ENCODE data around the gene TFEC. TPM values are rescaled to one million over a fixed set of nuclear protein-coding genes. Genes with fewer than 3 reads are reported as not detected.

Gene TFEC
- total RNA-seq, 1 donor from 2014 or later: 2.1 TPM

GRCh38 chr7:115997221-115997620, 33.3 kb downstream of the TFEC start:
- peaks cover 0 to 3% (median 0%) of the 10 kb centered on the region in 3 donors for H3K9me3 ChIP-seq (ENCODE audit: control insufficient read depth in 3 of 3, low read length in 3 of 3)
- no peaks in the 10 kb centered on the region for H3K36me3 ChIP-seq (ENCODE audit: control insufficient read depth in 3 of 3, insufficient read depth in 3 of 3, low read length in 3 of 3)
- H3K4me1 ChIP-seq (ENCODE audit: control insufficient read depth in 3 of 3, insufficient read depth in 3 of 3, low read length in 3 of 3): no peaks in the 10 kb centered on the region
- no peak overlapping the region for H3K27ac ChIP-seq (ENCODE audit: low read depth, low read length)
- no peaks in the 10 kb centered on the region for H3K27me3 ChIP-seq (ENCODE audit: control insufficient read depth in 3 of 3, insufficient read depth in 3 of 3, low read length in 3 of 3)
- H3K9ac ChIP-seq (ENCODE audit: low read depth in 1 of 3, low read length in 3 of 3): no peak overlapping the region
- no peak overlapping the region for H3K4me3 ChIP-seq (ENCODE audit: low read length in 3 of 3)

GRCh38 chr7:115995701-115996100, 34.9 kb downstream of the TFEC start:
- Histone ChIP-seq H3K36me3 (ENCODE audit: control insufficient read depth in 3 of 3, insufficient read depth in 3 of 3, low read length in 3 of 3) (no peaks in the 10 kb centered on the region), H3K9me3 (ENCODE audit: control insufficient read depth in 3 of 3, low read length in 3 of 3) (no peaks in the 10 kb centered on the region), H3K27me3 (ENCODE audit: control insufficient read depth in 3 of 3, insufficient read depth in 3 of 3, low read length in 3 of 3) (no peaks in the 10 kb centered on the region), H3K9ac (ENCODE audit: low read depth in 1 of 3, low read length in 3 of 3) (no peak overlapping the region), H3K4me1 (ENCODE audit: control insufficient read depth in 3 of 3, insufficient read depth in 3 of 3, low read length in 3 of 3) (no peaks in the 10 kb centered on the region), H3K27ac (ENCODE audit: low read depth, low read length) (no peak overlapping the region), H3K4me3 (ENCODE audit: low read length in 3 of 3) (no peak overlapping the region)

GRCh38 chr7:115988401-115988800, 42.2 kb downstream of the TFEC start:
- H3K4me1 ChIP-seq (ENCODE audit: control insufficient read depth in 3 of 3, insufficient read depth in 3 of 3, low read length in 3 of 3): no peaks in the 10 kb centered on the region
- H3K27me3 ChIP-seq (ENCODE audit: control insufficient read depth in 3 of 3, insufficient read depth in 3 of 3, low read length in 3 of 3): no peaks in the 10 kb centered on the region
- H3K27ac ChIP-seq (ENCODE audit: low read depth, low read length): no peak overlapping the region
- H3K9ac ChIP-seq (ENCODE audit: low read depth in 1 of 3, low read length in 3 of 3): no peak overlapping the region
- H3K9me3 ChIP-seq (ENCODE audit: control insufficient read depth in 3 of 3, low read length in 3 of 3): no peaks in the 10 kb centered on the region
- no peak overlapping the region for H3K4me3 ChIP-seq (ENCODE audit: low read length in 3 of 3)
- H3K36me3 ChIP-seq (ENCODE audit: control insufficient read depth in 3 of 3, insufficient read depth in 3 of 3, low read length in 3 of 3): no peaks in the 10 kb centered on the region

GRCh38 chr7:115987486-115987885, 43.1 kb downstream of the TFEC start:
- no peaks in the 10 kb centered on the region for H3K4me1 ChIP-seq (ENCODE audit: control insufficient read depth in 3 of 3, insufficient read depth in 3 of 3, low read length in 3 of 3)

GRCh38 chr7:115984105-115984504, 46.5 kb downstream of the TFEC start:
- Histone ChIP-seq H3K4me1 (ENCODE audit: control insufficient read depth in 3 of 3, insufficient read depth in 3 of 3, low read length in 3 of 3) (no peaks in the 10 kb centered on the region), H3K9me3 (ENCODE audit: control insufficient read depth in 3 of 3, low read length in 3 of 3) (no peaks in the 10 kb centered on the region), H3K36me3 (ENCODE audit: control insufficient read depth in 3 of 3, insufficient read depth in 3 of 3, low read length in 3 of 3) (no peaks in the 10 kb centered on the region), H3K27ac (ENCODE audit: low read depth, low read length) (no peak overlapping the region), H3K4me3 (ENCODE audit: low read length in 3 of 3) (no peak overlapping the region), H3K27me3 (ENCODE audit: control insufficient read depth in 3 of 3, insufficient read depth in 3 of 3, low read length in 3 of 3) (no peaks in the 10 kb centered on the region), H3K9ac (ENCODE audit: low read depth in 1 of 3, low read length in 3 of 3) (no peak overlapping the region)

More at GRCh38 chr7:115987486-115987885, 43.1 kb downstream of the TFEC start:
- Histone ChIP-seq H3K9me3 (ENCODE audit: control insufficient read depth in 3 of 3, low read length in 3 of 3) (no peaks in the 10 kb centered on the region), H3K36me3 (ENCODE audit: control insufficient read depth in 3 of 3, insufficient read depth in 3 of 3, low read length in 3 of 3) (no peaks in the 10 kb centered on the region), H3K4me3 (ENCODE audit: low read length in 3 of 3) (no peak overlapping the region), H3K27me3 (ENCODE audit: control insufficient read depth in 3 of 3, insufficient read depth in 3 of 3, low read length in 3 of 3) (no peaks in the 10 kb centered on the region), H3K27ac (ENCODE audit: low read depth, low read length) (no peak overlapping the region), H3K9ac (ENCODE audit: low read depth in 1 of 3, low read length in 3 of 3) (no peak overlapping the region)

- no peaks in the 10 kb centered on the region for H3K36me3 ChIP-seq (ENCODE audit: control insufficient read depth in 3 of 3, insufficient read depth in 3 of 3, low read length in 3 of 3)
- no peak overlapping the region for H3K4me3 ChIP-seq (ENCODE audit: low read length in 3 of 3)
- H3K27me3 ChIP-seq (ENCODE audit: control insufficient read depth in 3 of 3, insufficient read depth in 3 of 3, low read length in 3 of 3): no peaks in the 10 kb centered on the region
- H3K4me1 ChIP-seq (ENCODE audit: control insufficient read depth in 3 of 3, insufficient read depth in 3 of 3, low read length in 3 of 3): no peaks in the 10 kb centered on the region
- H3K9me3 ChIP-seq (ENCODE audit: control insufficient read depth in 3 of 3, low read length in 3 of 3): no peaks in the 10 kb centered on the region
- H3K27ac ChIP-seq (ENCODE audit: low read depth, low read length): no peak overlapping the region
- H3K9ac ChIP-seq (ENCODE audit: low read depth in 1 of 3, low read length in 3 of 3): no peak overlapping the region
Measured at GRCh38 chr7:115980159-115980558, 50.4 kb downstream of the TFEC start.

GRCh38 chr7:115976651-115977050, 53.9 kb downstream of the TFEC start:
- H3K27ac ChIP-seq (ENCODE audit: low read depth, low read length): no peak overlapping the region
- no peaks in the 10 kb centered on the region for H3K9me3 ChIP-seq (ENCODE audit: control insufficient read depth in 3 of 3, low read length in 3 of 3)
- no peaks in the 10 kb centered on the region for H3K4me1 ChIP-seq (ENCODE audit: control insufficient read depth in 3 of 3, insufficient read depth in 3 of 3, low read length in 3 of 3)
- H3K4me3 ChIP-seq (ENCODE audit: low read length in 3 of 3): no peak overlapping the region
- H3K9ac ChIP-seq (ENCODE audit: low read depth in 1 of 3, low read length in 3 of 3): no peak overlapping the region
- no peaks in the 10 kb centered on the region for H3K27me3 ChIP-seq (ENCODE audit: control insufficient read depth in 3 of 3, insufficient read depth in 3 of 3, low read length in 3 of 3)
- no peaks in the 10 kb centered on the region for H3K36me3 ChIP-seq (ENCODE audit: control insufficient read depth in 3 of 3, insufficient read depth in 3 of 3, low read length in 3 of 3)

GRCh38 chr7:115975766-115976165, 54.8 kb downstream of the TFEC start:
- no peak overlapping the region for H3K4me3 ChIP-seq (ENCODE audit: low read length in 3 of 3)
- no peaks in the 10 kb centered on the region for H3K4me1 ChIP-seq (ENCODE audit: control insufficient read depth in 3 of 3, insufficient read depth in 3 of 3, low read length in 3 of 3)
- no peaks in the 10 kb centered on the region for H3K36me3 ChIP-seq (ENCODE audit: control insufficient read depth in 3 of 3, insufficient read depth in 3 of 3, low read length in 3 of 3)
- H3K27ac ChIP-seq (ENCODE audit: low read depth, low read length): no peak overlapping the region
- no peak overlapping the region for H3K9ac ChIP-seq (ENCODE audit: low read depth in 1 of 3, low read length in 3 of 3)
- no peaks in the 10 kb centered on the region for H3K9me3 ChIP-seq (ENCODE audit: control insufficient read depth in 3 of 3, low read length in 3 of 3)
- H3K27me3 ChIP-seq (ENCODE audit: control insufficient read depth in 3 of 3, insufficient read depth in 3 of 3, low read length in 3 of 3): no peaks in the 10 kb centered on the region

- Histone ChIP-seq H3K9me3 (ENCODE audit: control insufficient read depth in 3 of 3, low read length in 3 of 3) (no peaks in the 10 kb centered on the region), H3K9ac (ENCODE audit: low read depth in 1 of 3, low read length in 3 of 3) (no peak overlapping the region), H3K4me1 (ENCODE audit: control insufficient read depth in 3 of 3, insufficient read depth in 3 of 3, low read length in 3 of 3) (no peaks in the 10 kb centered on the region), H3K4me3 (ENCODE audit: low read length in 3 of 3) (no peak overlapping the region), H3K27ac (ENCODE audit: low read depth, low read length) (no peak overlapping the region), H3K36me3 (ENCODE audit: control insufficient read depth in 3 of 3, insufficient read depth in 3 of 3, low read length in 3 of 3) (no peaks in the 10 kb centered on the region), H3K27me3 (ENCODE audit: control insufficient read depth in 3 of 3, insufficient read depth in 3 of 3, low read length in 3 of 3) (no peaks in the 10 kb centered on the region)
Measured at GRCh38 chr7:115973406-115973805, 57.2 kb downstream of the TFEC start.

- Histone ChIP-seq H3K4me3 (ENCODE audit: low read length in 3 of 3) (no peak overlapping the region), H3K27ac (ENCODE audit: low read depth, low read length) (no peak overlapping the region), H3K4me1 (ENCODE audit: control insufficient read depth in 3 of 3, insufficient read depth in 3 of 3, low read length in 3 of 3) (no peaks in the 10 kb centered on the region), H3K36me3 (ENCODE audit: control insufficient read depth in 3 of 3, insufficient read depth in 3 of 3, low read length in 3 of 3) (no peaks in the 10 kb centered on the region), H3K27me3 (ENCODE audit: control insufficient read depth in 3 of 3, insufficient read depth in 3 of 3, low read length in 3 of 3) (no peaks in the 10 kb centered on the region), H3K9ac (ENCODE audit: low read depth in 1 of 3, low read length in 3 of 3) (no peak overlapping the region), H3K9me3 (ENCODE audit: control insufficient read depth in 3 of 3, low read length in 3 of 3) (no peaks in the 10 kb centered on the region)
Measured at GRCh38 chr7:115971506-115971905, 59.1 kb downstream of the TFEC start.

- no peaks in the 10 kb centered on the region for H3K9me3 ChIP-seq (ENCODE audit: control insufficient read depth in 3 of 3, low read length in 3 of 3)
- H3K27me3 ChIP-seq (ENCODE audit: control insufficient read depth in 3 of 3, insufficient read depth in 3 of 3, low read length in 3 of 3): no peaks in the 10 kb centered on the region
Measured at GRCh38 chr7:115968596-115968995, 62.0 kb downstream of the TFEC start.

More at GRCh38 chr7:115968596-115968995, 62.0 kb downstream of the TFEC start:
- Histone ChIP-seq H3K9ac (ENCODE audit: low read depth in 1 of 3, low read length in 3 of 3) (no peak overlapping the region), H3K36me3 (ENCODE audit: control insufficient read depth in 3 of 3, insufficient read depth in 3 of 3, low read length in 3 of 3) (no peaks in the 10 kb centered on the region), H3K4me1 (ENCODE audit: control insufficient read depth in 3 of 3, insufficient read depth in 3 of 3, low read length in 3 of 3) (no peaks in the 10 kb centered on the region), H3K27ac (ENCODE audit: low read depth, low read length) (no peak overlapping the region), H3K4me3 (ENCODE audit: low read length in 3 of 3) (no peak overlapping the region)
